Left lung (tissue), 10 donors: ENCODE measurements around the gene GLTPD2. TPM values are rescaled to one million over a fixed set of nuclear protein-coding genes. Genes with fewer than 3 reads are reported as not detected.

Source experiments
- ATAC-seq: fragments of 200-7000 bp; cut with Tn5 transposase; one replicate; pipeline ENCODE4 v1.9.1; 2020; ENCODE audit warnings: moderate library complexity
- DNase-seq, 4 donors: peaks; one replicate each; pipeline ENCODE4 v3.0.0-alpha.2; 2013 to 2020
- H3K27ac ChIP-seq, 2 donors: fragments of 200-600 bp; sonication (generic) in 1 of 2; one replicate each; pipeline versions ENCODE4 v1.5.0 to v1.8.0; 2020 to 2021
- H3K27me3 ChIP-seq, 2 donors: fragments of 200-600 bp; sonication (generic) in 1 of 2; one replicate each; pipeline versions ENCODE4 v1.5.0 to v1.8.0; 2020 to 2021
- H3K36me3 ChIP-seq, 2 donors: fragments of 200-600 bp; sonication (generic) in 1 of 2; one replicate each; pipeline versions ENCODE4 v1.5.0 to v1.8.0; 2020 to 2021
- H3K4me1 ChIP-seq, 2 donors: fragments of 200-600 bp; one replicate each; pipeline ENCODE4 v1.8.0; 2021
- H3K4me3 ChIP-seq, 2 donors: fragments of 200-600 bp; sonication (generic) in 1 of 2; one replicate each; pipeline versions ENCODE4 v1.5.0 to v1.8.0; 2020 to 2021; ENCODE audit warnings: mild to moderate bottlenecking in 1 of 2
- H3K9me3 ChIP-seq, 2 donors: fragments of 200-600 bp; sonication (generic) in 1 of 2; one replicate each; pipeline versions ENCODE4 v1.5.0 to v1.8.0; 2020 to 2021
- intact Hi-C, 2 donors: fragments of 100-400 bp; cut with DNase I; formaldehyde crosslinking; loops; one replicate each; pipeline versions ENCODE4 v1.11.2 to v1.14.2; 2022
- polyA plus RNA-seq, 6 donors: library from polyadenylated mRNA; unstranded; fragments of 120-200 nt; gene quantifications; one replicate each; pipeline ENCODE4 v1.2.1, GENCODE V29; 2013; ENCODE audit not compliant: insufficient read length in 6 of 6
- total RNA-seq, 2 donors: library from RNA; stranded (reverse); fragmentation: NEBNext Ultra II Directional; extraction: Animal tissue kit (Norgen Biotek cat#: 25700); gene quantifications; one replicate each; pipeline ENCODE4 v1.2.1, GENCODE V29; 2021
- TF ChIP-seq, protein P1 (sequence below), 2 donors: fragments of 200-600 bp; sonication (generic) in 1 of 2; IDR thresholded peaks; one replicate each; pipeline versions ENCODE4 v1.5.0 to v1.8.0; 2021; ENCODE audit warnings: antibody characterized with exemption in 2 of 2
- donor health status: DM: no; HTN: yes; CAD: no.
- donor health status: DM: no; HTN: no; CAD: no.

Gene GLTPD2
- total and polyA plus RNA-seq, 8 donors = 0.59 to 1.5 (median 0.99) TPM; not detected in 2

DNA sequence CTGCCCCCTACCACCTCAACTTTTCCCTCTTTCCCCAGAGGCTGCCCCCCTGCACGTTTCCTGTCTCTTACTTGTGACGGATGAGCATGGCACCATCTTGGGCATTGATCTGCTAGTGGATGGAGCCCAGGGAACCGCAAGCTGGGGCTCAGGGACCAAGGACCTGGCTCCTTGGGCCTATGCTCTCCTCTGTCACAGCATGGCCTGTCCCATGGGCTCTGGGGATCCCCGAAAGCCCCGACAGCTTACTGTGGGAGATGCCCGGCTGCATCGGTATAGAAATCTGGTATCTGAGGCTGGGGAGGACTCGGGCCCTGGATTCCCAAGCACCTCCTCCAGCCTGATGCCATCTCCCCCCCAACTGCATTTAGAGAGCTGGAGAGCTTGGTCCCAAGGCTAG is 47.2 kb upstream of the GLTPD2 start:
- Histone ChIP-seq H3K27ac (no peak overlapping the region), H3K4me1 (peaks cover 3 to 43% of the 10 kb centered on the region in 2 donors), H3K27me3 (peaks cover 0 to 49% of the 10 kb centered on the region in 2 donors), H3K4me3 (no peak overlapping the region), H3K36me3 (peaks cover 0 to 5% of the 10 kb centered on the region in 2 donors), H3K9me3 (no peaks in the 10 kb centered on the region)
- DNase-seq (no peak), ATAC-seq (no peak)
- TF ChIP-seq, protein P1, sequence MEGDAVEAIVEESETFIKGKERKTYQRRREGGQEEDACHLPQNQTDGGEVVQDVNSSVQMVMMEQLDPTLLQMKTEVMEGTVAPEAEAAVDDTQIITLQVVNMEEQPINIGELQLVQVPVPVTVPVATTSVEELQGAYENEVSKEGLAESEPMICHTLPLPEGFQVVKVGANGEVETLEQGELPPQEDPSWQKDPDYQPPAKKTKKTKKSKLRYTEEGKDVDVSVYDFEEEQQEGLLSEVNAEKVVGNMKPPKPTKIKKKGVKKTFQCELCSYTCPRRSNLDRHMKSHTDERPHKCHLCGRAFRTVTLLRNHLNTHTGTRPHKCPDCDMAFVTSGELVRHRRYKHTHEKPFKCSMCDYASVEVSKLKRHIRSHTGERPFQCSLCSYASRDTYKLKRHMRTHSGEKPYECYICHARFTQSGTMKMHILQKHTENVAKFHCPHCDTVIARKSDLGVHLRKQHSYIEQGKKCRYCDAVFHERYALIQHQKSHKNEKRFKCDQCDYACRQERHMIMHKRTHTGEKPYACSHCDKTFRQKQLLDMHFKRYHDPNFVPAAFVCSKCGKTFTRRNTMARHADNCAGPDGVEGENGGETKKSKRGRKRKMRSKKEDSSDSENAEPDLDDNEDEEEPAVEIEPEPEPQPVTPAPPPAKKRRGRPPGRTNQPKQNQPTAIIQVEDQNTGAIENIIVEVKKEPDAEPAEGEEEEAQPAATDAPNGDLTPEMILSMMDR (IDR thresholded peaks at IDR 0.05) = no peak
- intact Hi-C loops = no loop called here

- H3K27me3 ChIP-seq = peaks cover 0 to 49% of the 10 kb centered on the region in 2 donors
These were observed 46.6 kb upstream of the GLTPD2 start for GRCh38 chr17:4742133-4742532.

DNA sequence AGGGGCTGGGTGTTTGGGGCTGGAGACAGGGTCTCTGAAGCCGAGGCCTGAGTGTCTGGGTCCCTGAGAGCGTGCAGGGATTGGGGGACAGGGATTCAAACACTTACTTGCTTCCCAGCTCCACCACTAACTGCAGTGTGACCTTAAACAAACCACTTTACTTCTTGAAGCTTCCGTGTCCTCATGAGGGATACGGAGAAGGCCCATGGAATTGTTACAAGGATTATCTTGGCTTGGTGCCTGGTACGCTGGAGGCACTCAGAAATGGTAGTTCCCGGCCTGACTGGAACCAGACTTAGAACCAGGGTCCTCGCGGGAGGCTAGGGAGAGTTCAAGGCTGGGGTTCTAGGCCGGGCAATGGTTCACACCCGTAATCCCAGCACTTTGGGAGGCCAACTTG is 46.1 kb upstream of the GLTPD2 start:
- TF ChIP-seq, protein P1 (IDR thresholded peaks at IDR 0.05) = no peak
- no peak for DNase-seq
- intact Hi-C loops = no loop called here
- Histone ChIP-seq H3K9me3 (no peaks in the 10 kb centered on the region), H3K4me3 (no peak overlapping the region), H3K4me1 (peaks cover 3 to 35% of the 10 kb centered on the region in 2 donors), H3K36me3 (peaks cover 0 to 2% of the 10 kb centered on the region in 2 donors), H3K27ac (no peak overlapping the region), H3K27me3 (peaks cover 0 to 49% of the 10 kb centered on the region in 2 donors)
- no peak for ATAC-seq

More at GRCh38 chr17:4742133-4742532, 46.6 kb upstream of the GLTPD2 start:
- intact Hi-C loops = no loop called here
- Histone ChIP-seq H3K4me1 (peaks cover 3 to 37% of the 10 kb centered on the region in 2 donors), H3K36me3 (peaks cover 0 to 5% of the 10 kb centered on the region in 2 donors), H3K9me3 (no peaks in the 10 kb centered on the region), H3K4me3 (no peak overlapping the region), H3K27ac (no peak overlapping the region)
- TF ChIP-seq, protein P1 (IDR thresholded peaks at IDR 0.05) = no peak
- DNase-seq (no peak), ATAC-seq (no peak)

DNA sequence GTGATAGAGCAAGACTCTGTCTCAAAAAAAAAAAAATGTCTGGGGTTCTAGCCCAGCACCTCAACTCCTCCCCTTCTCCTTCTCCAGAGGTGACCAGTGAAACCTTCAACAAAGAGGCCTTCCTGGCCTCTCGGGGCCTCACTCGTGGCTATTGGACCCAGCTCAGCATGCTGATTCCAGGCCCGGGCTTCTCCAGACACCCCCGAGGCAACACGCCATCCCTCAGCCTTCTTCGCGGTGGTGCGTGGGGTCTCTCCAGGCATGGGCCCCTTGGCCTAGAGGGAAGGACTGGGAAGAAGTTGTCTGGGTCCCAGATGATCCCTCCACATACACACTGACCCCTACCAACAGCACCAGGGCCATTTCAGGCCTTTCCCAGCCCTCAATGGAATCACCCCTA is 45.5 kb upstream of the GLTPD2 start:
- intact Hi-C loops = no loop called here

DNA sequence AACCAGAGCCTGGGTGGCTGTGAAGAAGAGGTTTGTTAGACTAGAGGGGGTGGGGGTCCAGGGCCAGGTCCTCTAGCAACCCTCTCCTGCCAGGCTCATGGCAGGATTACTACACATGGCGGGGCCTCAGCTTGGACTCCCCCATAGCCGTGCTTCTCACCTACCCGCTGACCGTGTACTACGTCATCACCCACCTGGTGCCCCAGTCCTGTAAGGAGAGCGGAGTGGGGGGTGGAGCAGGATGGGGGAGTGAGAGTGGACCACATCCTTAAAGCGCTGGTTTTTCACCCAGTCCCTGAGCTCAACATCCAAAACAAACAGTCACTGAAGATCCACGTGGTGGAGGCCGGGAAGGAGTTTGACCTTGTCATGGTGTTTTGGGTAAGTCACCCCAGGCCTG is 44.9 kb upstream of the GLTPD2 start:
- intact Hi-C loops = no loop called here
- DNase-seq (no peak), ATAC-seq (no peak)
- Histone ChIP-seq H3K4me1 (peaks cover 3 to 36% of the 10 kb centered on the region in 2 donors), H3K36me3 (no peaks in the 10 kb centered on the region), H3K27ac (no peak overlapping the region), H3K4me3 (no peak overlapping the region), H3K9me3 (no peaks in the 10 kb centered on the region), H3K27me3 (peaks cover 0 to 57% of the 10 kb centered on the region in 2 donors)
- TF ChIP-seq, protein P1 (IDR thresholded peaks at IDR 0.05) = no peak

More for the DNA sequence above, 45.5 kb upstream of the GLTPD2 start:
- TF ChIP-seq, protein P1 (IDR thresholded peaks at IDR 0.05) = no peak
- Histone ChIP-seq H3K4me3 (no peak overlapping the region), H3K36me3 (no peaks in the 10 kb centered on the region), H3K27me3 (peaks cover 0 to 50% of the 10 kb centered on the region in 2 donors), H3K4me1 (peaks cover 3 to 36% of the 10 kb centered on the region in 2 donors), H3K9me3 (no peaks in the 10 kb centered on the region), H3K27ac (no peak overlapping the region)
- DNase-seq (no peak), ATAC-seq (no peak)
